Pancreas (tissue), 10 donors: ENCODE measurements around the gene NRGN. TPM values are rescaled to one million over a fixed set of nuclear protein-coding genes. Genes with fewer than 3 reads are reported as not detected.

Experiments used
- ATAC-seq, 4 donors: fragments of 200-7000 bp; cut with Tn5 transposase; one replicate each; pipeline versions ENCODE4 v1.8.0 to v1.9.1; 2020; ENCODE audit warnings: mild to moderate bottlenecking in 4 of 4, moderate library complexity in 4 of 4
- DNase-seq, 6 donors: peaks; one replicate each; pipeline ENCODE4 v3.0.0-alpha.2; 2020
- FAIRE-seq: peaks from 2 replicates; lab custom pipeline; 2012; peaks lifted over from hg19 to GRCh38; lab: Jason Lieb, UNC
- H3K27ac ChIP-seq, 4 donors: fragments of 200-600 bp; sonication (generic); 1 replicate in 3 of 4; 2 replicates in 1 of 4; pipeline versions ENCODE4 v1.5.0 to v1.8.0; 2020
- H3K27me3 ChIP-seq, 4 donors: fragments of 200-600 bp; one replicate each; pipeline ENCODE4 v1.8.0; 2021
- H3K36me3 ChIP-seq, 3 donors: fragments of 200-600 bp; sonication (generic) in 1 of 3; one replicate each; pipeline versions ENCODE4 v1.5.0 to v1.8.0; 2020 to 2021
- H3K4me1 ChIP-seq, 3 donors: fragments of 200-600 bp; one replicate each; pipeline ENCODE4 v1.8.0; 2021
- H3K4me3 ChIP-seq, 4 donors: fragments of 200-600 bp; sonication (generic) in 2 of 4; one replicate each; pipeline versions ENCODE4 v1.5.0 to v1.8.0; 2020 to 2021
- H3K9me3 ChIP-seq, 4 donors: fragments of 200-600 bp; one replicate each; pipeline ENCODE4 v1.8.0; 2021
- CTCF ChIP-seq, 4 donors: fragments of 200-600 bp; sonication (generic) in 3 of 4; IDR thresholded peaks; one replicate each; pipeline versions ENCODE4 v1.5.0 to v1.8.0; 2021; ENCODE audit warnings: antibody characterized with exemption in 4 of 4
- WGBS, 2 donors: extraction: QIAGEN DNeasy Blood & Tissue Kit; methylation state at CpG; one replicate each; pipeline ENCODE4 v1.1.7; 2013; 5-methylcytosine and 5-hydroxymethylcytosine counted together
- intact Hi-C, 3 donors: fragments of 100-400 bp; cut with DNase I; formaldehyde crosslinking; loops; one replicate each; pipeline versions ENCODE4 v1.11.1 to v1.14.2; 2022
- polyA plus RNA-seq, 2 donors: library from polyadenylated mRNA; stranded (reverse); fragments of 200-250 nt; gene quantifications; one replicate each; pipeline ENCODE4 v1.2.3, GENCODE V29; 2013
- total RNA-seq, 6 donors: library from RNA; stranded (reverse); fragmentation: NEBNext Ultra II Directional in 4 of 6; extraction: Animal tissue kit (Norgen Biotek cat#: 25700) in 4 of 6; gene quantifications; one replicate each; pipeline versions ENCODE4 v1.2.1 to v1.2.4, GENCODE V29; 2021 to 2023
- donor health status: healthy with polysubstance abuse.
- donor health status: DM: no; HTN: no; CAD: no; lungs with moderate emphysema.
- donor health status: DM: no; HTN: no; CAD: no.
- donor health status: control.
- donor health status: control.
- donor health status: Bipolar disorder and iron deficiency.
- donor health status: DM: yes; HTN: yes; CAD: no.
- donor health status: DM: no; HTN: no; CAD: no.
- donor health status: DM: no; HTN: no; CAD: no.
- donor health status: DM: yes; HTN: yes; CAD: no.

Gene NRGN
- total and polyA plus RNA-seq, 8 donors, result 0.24 to 3.7 (median 1.5) TPM; not detected in 1

- DNase-seq (no peak), FAIRE-seq (no peak), ATAC-seq (no peak)
- no peak overlapping the region for H3K4me3 ChIP-seq
- 79 to 82% methylated on average over 4 of the region's 4 CpGs for WGBS, 2 donors
- peaks cover 0 to 9% (median 0%) of the 10 kb centered on the region in 3 donors for H3K4me1 ChIP-seq
- H3K27ac ChIP-seq, result no peak overlapping the region
- TF ChIP-seq CTCF (IDR thresholded peaks at IDR 0.05), result no peak
- H3K9me3 ChIP-seq, result no peaks in the 10 kb centered on the region
- intact Hi-C loops, result no loop called here
- no peaks in the 10 kb centered on the region for H3K27me3 ChIP-seq
- no peaks in the 10 kb centered on the region for H3K36me3 ChIP-seq
Observed at GRCh38 chr11:124727474-124727873, 12.3 kb upstream of the NRGN start.

- FAIRE-seq (no peak), DNase-seq (no peak), ATAC-seq (no peak)
- Histone ChIP-seq H3K27ac (no peak overlapping the region), H3K27me3 (no peaks in the 10 kb centered on the region), H3K4me1 (peaks cover 0 to 9% (median 0%) of the 10 kb centered on the region in 3 donors), H3K9me3 (no peaks in the 10 kb centered on the region), H3K36me3 (no peaks in the 10 kb centered on the region), H3K4me3 (no peak overlapping the region)
- intact Hi-C loops, result no loop called here
- TF ChIP-seq CTCF (IDR thresholded peaks at IDR 0.05), result no peak
- 75 to 84% methylated on average over 2 of the region's 2 CpGs for WGBS, 2 donors
Observed at GRCh38 chr11:124728134-124728533, 11.6 kb upstream of the NRGN start.

- Histone ChIP-seq H3K4me3 (no peak overlapping the region), H3K9me3 (no peaks in the 10 kb centered on the region), H3K4me1 (peaks cover 0 to 9% (median 0%) of the 10 kb centered on the region in 3 donors), H3K27me3 (no peaks in the 10 kb centered on the region), H3K36me3 (no peaks in the 10 kb centered on the region), H3K27ac (no peak overlapping the region)
- ATAC-seq (no peak), DNase-seq (no peak), FAIRE-seq (no peak)
- 80 to 84% methylated on average over 4 of the region's 4 CpGs for WGBS, 2 donors
- no peak for TF ChIP-seq CTCF (IDR thresholded peaks at IDR 0.05)
- intact Hi-C loops, result no loop called here
Observed at GRCh38 chr11:124729571-124729970, 10.2 kb upstream of the NRGN start.

- no peak overlapping the region for H3K4me3 ChIP-seq
- no peaks in the 10 kb centered on the region for H3K9me3 ChIP-seq
- no peaks in the 10 kb centered on the region for H3K4me1 ChIP-seq
- H3K36me3 ChIP-seq, result no peaks in the 10 kb centered on the region
- peak in 1 of 4 donors; percentile 49 for ATAC-seq
- H3K27me3 ChIP-seq, result no peaks in the 10 kb centered on the region
- H3K27ac ChIP-seq, result no peak overlapping the region
- intact Hi-C loops, result no loop called here
- FAIRE-seq, result no peak
- no peak for DNase-seq
- WGBS, 2 donors, result 86 to 87% methylated on average over 4 of the region's 4 CpGs
- no peak for TF ChIP-seq CTCF (IDR thresholded peaks at IDR 0.05)
Observed at GRCh38 chr11:124732230-124732629, 7.5 kb upstream of the NRGN start.

- intact Hi-C loops, result no loop called here
- DNase-seq (no peak), FAIRE-seq (no peak), ATAC-seq (no peak)
- Histone ChIP-seq H3K27ac (no peak overlapping the region), H3K4me3 (no peak overlapping the region), H3K4me1 (peaks cover 0 to 14% (median 0%) of the 10 kb centered on the region in 3 donors), H3K27me3 (peaks cover 0 to 8% (median 0%) of the 10 kb centered on the region in 4 donors), H3K36me3 (no peaks in the 10 kb centered on the region), H3K9me3 (no peaks in the 10 kb centered on the region)
- TF ChIP-seq CTCF (IDR thresholded peaks at IDR 0.05), result no peak
- WGBS, 2 donors, result 62 to 74% methylated on average over 3 of the region's 3 CpGs
Observed at GRCh38 chr11:124736736-124737135, 3.0 kb upstream of the NRGN start.
